Lower leg skin (tissue), 3 donors: ENCODE results near the gene GLI3.

Source experiments
- POLR2A ChIP-seq, 2 donors: fragments of 450-650 bp; IDR thresholded peaks; one replicate each; pipeline ENCODE4 v1.6.1; 2016 to 2017; ENCODE audit warnings: antibody characterized with exemption in 2 of 2, mild to moderate bottlenecking in 1 of 2, moderate library complexity in 1 of 2
- TF ChIP-seq, protein P1 (sequence below), 3 donors: fragments of 450-650 bp; IDR thresholded peaks; one replicate each; pipeline ENCODE4 v1.5.1; 2016; ENCODE audit warnings: antibody characterized with exemption in 3 of 3, mild to moderate bottlenecking in 3 of 3, moderate library complexity in 2 of 3

DNA sequence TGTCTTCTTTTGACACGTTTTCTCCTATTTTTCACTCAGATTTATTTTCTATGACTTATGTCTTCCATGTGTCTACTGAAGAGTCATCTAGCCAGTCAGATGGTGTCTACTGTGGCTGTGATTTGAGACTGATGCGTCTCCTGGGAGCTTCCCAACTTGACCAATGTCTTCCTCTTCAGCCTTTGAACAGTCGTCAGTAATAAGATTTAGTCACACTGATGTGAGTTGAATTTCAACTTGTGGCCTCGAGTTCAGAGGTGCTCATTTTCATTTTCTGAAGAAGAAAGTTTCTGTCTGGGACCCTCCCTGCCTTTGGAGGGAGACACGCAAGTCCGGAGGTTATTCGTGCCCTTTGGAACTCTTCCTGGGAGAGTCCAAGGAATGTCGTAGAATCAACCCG lies 312.2 kb downstream of the GLI3 start:
- TF ChIP-seq, protein P1, sequence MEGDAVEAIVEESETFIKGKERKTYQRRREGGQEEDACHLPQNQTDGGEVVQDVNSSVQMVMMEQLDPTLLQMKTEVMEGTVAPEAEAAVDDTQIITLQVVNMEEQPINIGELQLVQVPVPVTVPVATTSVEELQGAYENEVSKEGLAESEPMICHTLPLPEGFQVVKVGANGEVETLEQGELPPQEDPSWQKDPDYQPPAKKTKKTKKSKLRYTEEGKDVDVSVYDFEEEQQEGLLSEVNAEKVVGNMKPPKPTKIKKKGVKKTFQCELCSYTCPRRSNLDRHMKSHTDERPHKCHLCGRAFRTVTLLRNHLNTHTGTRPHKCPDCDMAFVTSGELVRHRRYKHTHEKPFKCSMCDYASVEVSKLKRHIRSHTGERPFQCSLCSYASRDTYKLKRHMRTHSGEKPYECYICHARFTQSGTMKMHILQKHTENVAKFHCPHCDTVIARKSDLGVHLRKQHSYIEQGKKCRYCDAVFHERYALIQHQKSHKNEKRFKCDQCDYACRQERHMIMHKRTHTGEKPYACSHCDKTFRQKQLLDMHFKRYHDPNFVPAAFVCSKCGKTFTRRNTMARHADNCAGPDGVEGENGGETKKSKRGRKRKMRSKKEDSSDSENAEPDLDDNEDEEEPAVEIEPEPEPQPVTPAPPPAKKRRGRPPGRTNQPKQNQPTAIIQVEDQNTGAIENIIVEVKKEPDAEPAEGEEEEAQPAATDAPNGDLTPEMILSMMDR (IDR thresholded peaks at IDR 0.05), result no peak
- no peak for TF ChIP-seq POLR2A (IDR thresholded peaks at IDR 0.05)
